Glomerular visceral epithelial cell (primary cell): ENCODE data around the gene FBN2.
A peak's percentile ranks its signal among the peaks of the same experiment; 100 is the strongest.
"Not testable (repeated sequence)": the region's sequence is repeated elsewhere in the genome, so short reads cannot be mapped to it uniquely, and the experiment has no call there.

Experiments
- DNase-seq: peaks from one replicate; pipeline ENCODE4 v3.0.0-alpha.2; 2016; ENCODE audit errors: extremely low spot score

The FBN2 gene

GRCh38 chr5:128535251-128535650, 2.8 kb downstream of the FBN2 start:
- no peak for DNase-seq

- DNase-seq, result no peak
Observed at GRCh38 chr5:128534726-128535125, 3.3 kb downstream of the FBN2 start.

DNA sequence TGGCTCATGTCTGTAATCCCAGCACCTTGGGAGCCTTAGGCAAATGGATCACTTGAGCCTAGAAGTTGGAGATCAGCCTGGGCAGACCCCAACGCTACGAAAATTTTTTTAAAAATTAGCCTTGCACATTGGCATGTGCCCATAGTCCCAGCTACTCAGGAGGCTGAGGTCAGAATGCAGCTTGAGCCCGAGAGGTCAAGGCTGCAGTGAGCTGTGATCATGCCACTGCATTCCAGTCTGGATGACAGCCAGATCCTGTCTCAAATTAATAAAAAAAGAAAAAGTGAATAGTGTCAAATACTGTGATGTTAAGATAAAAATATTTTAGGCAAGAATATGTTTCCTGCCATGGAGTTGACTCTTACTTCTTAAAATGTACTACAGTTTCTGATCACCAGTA, 5.3 kb downstream of the FBN2 start:
- no peak for DNase-seq

GRCh38 chr5:128532127-128532526, 5.9 kb downstream of the FBN2 start:
- no peak for DNase-seq

DNA sequence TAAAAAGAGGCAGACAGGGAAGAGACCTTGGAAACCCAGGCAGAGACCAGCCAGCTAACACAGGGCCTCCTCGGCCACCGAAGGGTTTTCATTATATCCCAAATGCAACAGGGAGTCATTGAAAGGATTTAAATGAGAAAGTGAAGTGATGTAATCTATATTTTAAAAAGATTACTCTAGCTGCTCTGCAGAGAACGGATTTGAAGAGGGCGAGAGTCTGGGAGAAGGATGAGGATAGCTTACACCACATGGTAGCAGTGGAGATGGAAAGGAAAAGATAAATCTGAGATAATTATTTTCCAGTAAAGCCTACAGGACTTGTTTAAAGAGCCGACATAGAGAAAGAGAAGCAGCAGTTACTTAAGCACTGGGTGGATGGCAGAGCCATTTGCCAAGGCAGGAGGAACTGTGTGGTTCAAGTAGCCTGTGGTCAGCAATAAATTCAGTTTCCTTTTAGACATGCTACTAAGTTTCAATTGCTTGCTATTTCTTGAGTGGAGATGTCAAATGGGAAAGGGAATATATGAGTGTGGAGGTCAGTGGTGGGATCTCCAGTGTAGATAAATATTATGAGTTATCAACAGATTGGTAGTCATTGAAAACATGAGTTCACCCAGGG, 9.3 kb downstream of the FBN2 start:
- DNase-seq, result no peak

GRCh38 chr5:128528126-128528525, 9.9 kb downstream of the FBN2 start:
- DNase-seq, result no peak

DNA sequence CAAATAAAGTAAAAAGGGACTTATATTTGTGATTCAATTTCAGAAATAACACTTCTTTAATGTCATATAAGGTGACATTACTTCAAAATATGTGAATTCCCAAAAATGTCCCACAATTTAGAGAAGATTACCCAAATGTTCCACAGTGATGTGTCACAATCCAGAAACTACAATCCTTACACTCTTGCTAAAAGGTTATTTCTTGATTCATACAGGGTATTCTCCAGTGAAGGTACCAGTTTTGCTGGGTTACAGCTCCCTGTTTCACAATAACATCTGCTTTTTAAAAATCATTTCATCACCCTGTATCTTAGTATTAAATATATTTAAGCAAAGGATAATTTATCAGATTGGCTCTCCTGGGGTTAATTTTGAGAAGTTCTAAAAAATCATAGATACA, 11.0 kb downstream of the FBN2 start:
- no peak for DNase-seq

- DNase-seq, result no peak
Observed at GRCh38 chr5:128522336-128522735, 15.7 kb downstream of the FBN2 start.

DNA sequence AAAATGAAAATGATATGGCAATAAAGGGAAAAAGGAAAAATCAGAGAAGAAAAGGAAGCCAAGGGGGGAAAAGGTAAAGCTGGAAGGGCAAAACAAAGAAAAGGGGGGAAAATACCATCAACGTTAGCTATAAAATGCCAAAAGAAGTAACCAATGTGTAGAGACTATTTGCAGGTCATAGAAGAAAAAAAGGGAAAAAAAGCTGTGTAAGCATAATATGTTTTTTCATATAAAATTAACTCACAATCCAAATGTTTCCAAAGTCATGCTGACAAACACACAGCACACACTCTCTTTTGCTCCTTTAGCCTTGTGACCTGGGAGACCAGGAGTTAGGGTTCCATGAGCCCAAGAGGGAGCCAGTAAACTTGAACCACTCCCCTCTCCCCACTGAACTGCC, 18.2 kb downstream of the FBN2 start:
- DNase-seq, result no peak

GRCh38 chr5:128516978-128517377, 21.1 kb downstream of the FBN2 start:
- no peak for DNase-seq

DNA sequence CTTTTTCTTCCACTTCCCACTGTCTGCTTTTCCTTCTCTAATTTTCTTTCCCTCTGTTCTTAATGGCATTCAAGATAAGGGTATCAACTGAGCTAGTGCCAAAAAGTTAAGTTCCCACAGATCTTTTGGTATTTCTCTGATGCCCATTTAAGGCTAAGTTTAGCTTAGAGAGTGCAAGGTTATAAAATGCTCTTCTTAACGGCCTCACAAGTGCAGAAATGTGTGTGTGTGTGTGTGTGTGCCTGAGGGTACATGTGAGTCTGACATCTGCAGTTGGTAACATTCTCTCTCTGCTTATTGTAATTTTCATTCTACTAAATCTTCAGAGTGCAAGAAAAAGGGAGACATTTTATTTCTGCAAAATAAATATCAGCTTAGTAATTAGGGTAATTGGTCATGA, 24.2 kb downstream of the FBN2 start:
- DNase-seq, result no peak

- no peak for DNase-seq
Observed at GRCh38 chr5:128512894-128513293, 25.2 kb downstream of the FBN2 start.

DNA sequence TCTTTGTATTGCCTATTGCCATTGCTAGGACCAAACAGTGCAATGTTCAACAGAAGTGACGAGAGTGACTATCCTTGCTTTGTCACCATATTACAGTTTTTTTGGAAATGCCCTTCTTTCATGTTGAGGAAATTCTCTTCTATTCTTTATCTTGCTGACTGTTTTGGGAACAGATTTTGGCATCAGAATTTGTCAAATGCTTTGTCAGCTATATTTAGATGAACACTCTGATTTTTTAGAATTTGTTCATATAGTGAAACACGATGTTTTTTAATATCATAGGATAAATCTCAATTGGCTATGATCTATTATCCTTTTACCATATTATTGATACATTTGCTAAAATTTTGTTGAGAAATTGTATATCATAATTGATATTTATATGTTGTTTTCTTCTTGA, 31.4 kb downstream of the FBN2 start:
- no peak for DNase-seq

GRCh38 chr5:128503727-128504126, 34.3 kb downstream of the FBN2 start:
- not testable (repeated sequence) for DNase-seq

- DNase-seq, result peak; percentile 65
Observed at GRCh38 chr5:128498844-128499455, 39.1 kb downstream of the FBN2 start.

- DNase-seq, result no peak
Observed at GRCh38 chr5:128494516-128494915, 43.5 kb downstream of the FBN2 start.

- no peak for DNase-seq
Observed at GRCh38 chr5:128493657-128494329, 44.3 kb downstream of the FBN2 start.

DNA sequence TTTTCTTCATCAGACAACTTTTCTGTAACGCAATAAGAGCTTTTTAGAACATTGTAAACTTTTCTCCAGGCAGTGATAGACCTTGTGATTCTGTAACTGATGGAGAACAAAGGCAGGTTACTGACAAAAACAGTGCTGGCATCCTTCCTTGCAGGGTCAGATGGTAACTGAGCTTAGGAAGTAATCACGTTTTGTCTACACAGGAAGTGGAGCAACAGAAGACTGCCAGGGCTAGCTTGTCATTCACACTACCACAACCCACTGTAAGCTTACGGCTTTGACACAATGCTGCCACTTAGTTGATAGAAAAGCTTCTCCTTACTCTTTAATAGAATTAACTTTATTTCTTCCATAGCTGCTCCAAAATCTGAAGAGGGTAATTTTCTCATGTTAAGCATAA, 46.8 kb downstream of the FBN2 start:
- DNase-seq, result no peak

DNA sequence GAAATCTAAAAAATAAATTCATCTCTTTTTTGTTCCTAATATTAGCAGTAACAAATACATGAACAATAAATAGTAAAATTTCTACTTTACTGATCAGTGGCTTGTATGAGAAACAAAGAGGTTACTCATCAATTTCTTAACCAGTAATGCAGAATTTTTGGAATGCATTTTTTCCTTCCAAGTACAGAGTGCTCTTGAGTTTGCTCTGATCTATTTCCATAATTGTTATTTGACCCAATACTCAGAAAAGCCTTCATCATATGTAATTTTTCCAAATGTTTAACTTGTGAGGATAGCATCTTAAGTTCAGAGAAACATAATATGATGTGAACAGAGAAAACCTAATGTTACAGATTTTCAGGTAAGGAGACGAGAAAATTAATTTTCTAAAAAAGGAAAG, 47.3 kb downstream of the FBN2 start:
- DNase-seq, result no peak

DNA sequence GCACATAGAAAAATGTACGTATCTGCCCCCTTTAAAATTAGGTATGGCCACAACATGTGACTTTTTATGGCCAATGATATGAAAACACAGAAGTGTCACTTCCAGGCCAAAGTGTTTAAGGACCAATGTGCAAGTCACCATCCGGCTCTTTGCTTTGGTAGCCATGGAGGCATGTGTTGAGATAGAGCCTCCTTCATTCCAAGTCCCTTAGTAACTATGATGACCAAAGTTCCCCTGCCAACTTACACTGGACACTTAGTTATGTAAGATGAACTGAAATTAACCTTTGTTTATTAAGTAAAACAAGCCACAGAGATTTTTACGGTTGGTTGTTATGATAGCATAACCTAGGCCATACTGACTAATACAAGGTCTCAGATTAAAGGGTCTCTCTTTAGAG, 51.0 kb downstream of the FBN2 start:
- no peak for DNase-seq

DNA sequence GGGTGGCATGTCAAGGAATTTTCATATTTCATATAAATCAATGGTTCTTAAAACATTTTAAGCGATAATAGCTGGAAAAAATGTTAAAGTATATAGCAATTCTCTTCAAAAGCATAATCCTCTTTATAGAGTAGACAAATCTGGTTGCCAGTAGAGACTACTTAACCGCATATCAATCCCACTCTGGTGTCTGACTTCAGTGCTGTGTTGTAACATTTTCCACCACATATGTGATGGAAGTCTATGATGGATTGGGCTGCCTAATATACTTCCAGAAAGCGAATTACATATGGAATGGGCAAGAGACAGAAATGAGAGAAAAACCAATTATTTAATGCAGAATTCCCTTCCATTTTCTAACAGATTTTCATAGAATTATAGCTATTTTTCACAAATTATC, 54.3 kb downstream of the FBN2 start:
- DNase-seq, result no peak

DNA sequence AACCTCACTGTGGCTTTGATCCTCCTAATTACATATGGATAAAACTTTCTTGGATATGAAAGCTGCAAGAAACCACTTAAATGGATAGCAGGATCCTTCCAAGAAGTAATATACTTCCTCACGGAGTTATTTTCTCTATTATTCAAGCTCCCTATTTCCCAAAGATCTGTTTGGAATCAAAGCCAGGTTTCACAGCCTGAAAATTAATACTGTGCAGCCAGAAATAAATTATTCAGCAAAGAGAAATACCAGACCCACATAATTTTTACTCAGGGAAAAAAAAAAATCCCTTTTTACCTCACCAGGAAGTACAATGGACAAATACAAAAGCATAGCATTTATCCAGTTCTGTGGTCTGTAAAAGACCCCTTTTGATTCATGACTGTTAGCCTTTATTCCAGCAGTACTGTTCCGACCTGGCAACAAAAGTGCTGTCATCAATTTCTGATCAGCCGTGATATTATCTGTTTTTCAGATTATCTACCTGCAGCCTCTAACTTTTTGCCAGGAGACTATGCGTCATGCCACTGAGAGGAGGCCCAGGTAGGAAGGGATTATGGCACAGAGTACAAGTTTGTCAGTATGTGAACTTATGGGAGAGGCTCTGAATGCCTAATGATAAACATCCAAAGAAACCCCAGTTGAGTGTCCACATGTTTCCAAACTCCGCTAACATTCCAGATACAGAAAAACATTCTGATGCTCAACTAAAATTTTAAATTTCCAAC, 57.0 kb downstream of the FBN2 start:
- no peak for DNase-seq

DNA sequence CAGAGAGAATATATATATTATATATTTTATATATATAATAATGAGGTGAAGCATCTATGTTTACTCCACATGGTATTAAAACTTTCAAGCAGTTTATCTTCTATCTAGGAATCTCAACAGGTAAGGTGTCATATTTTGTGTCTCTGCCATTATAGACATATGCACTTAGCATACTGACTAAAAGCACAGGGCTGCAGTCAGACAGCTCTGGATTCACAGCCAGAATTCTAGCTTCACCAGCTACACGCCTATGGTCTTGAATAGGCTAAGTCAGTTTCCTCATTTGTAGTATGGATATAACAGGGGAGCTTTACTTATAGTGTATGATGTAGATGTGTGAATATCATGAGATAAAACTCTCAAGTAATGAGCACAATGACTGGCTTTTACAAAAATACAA, 57.9 kb downstream of the FBN2 start:
- DNase-seq, result no peak
